B cell (primary cell): Measurements from ENCODE around the gene ECHDC1.

Source experiments
- EZH2 ChIP-seq: IDR thresholded peaks from 2 replicates; pipeline ENCODE4 v1.6.1; 2012; ENCODE audit warnings: borderline replicate concordance, low read depth, mild to moderate bottlenecking, moderate library complexity, low read length; ENCODE audit not compliant: insufficient read depth, poor library complexity, severe bottlenecking
- TF ChIP-seq, protein P1 (sequence below): fragments of 200-600 bp; IDR thresholded peaks from one replicate; pipeline ENCODE4 v1.8.0; 2022; ENCODE audit warnings: antibody characterized with exemption, mild to moderate bottlenecking

DNA sequence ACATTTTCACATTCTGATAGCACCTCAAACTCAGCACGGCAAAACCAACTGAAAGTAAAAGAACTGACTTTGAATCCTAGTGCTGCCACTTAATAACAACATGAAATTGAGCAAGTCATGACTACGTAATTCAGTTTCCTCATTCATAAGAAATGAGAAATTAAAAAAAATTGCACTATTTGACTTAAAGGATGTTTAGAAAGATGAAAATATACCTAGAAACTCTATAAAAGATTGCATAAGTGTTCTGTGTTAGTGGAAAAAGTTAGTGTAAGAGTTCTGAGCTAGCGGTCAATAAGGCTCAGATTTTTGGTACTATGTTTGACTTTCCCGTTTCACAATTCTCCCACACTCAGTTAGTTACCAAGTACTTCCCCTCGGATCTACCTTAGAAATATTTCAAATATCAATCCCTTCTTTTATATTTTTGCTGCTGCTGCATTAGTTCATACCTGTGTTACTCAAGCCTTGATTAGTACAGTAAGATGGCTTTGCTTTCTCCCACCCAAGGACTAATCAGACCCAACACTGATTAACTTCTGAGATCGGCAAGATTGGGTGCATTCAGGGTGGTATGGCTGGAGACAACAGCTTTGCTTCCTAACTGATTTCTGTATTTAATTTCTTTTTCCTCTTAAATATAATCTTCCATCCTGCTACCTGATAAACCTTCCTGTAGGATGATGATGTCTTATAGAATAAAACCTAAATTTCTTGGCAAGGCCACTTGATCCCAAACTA, 25.9 kb downstream of the ECHDC1 start:
- TF ChIP-seq, protein P1, sequence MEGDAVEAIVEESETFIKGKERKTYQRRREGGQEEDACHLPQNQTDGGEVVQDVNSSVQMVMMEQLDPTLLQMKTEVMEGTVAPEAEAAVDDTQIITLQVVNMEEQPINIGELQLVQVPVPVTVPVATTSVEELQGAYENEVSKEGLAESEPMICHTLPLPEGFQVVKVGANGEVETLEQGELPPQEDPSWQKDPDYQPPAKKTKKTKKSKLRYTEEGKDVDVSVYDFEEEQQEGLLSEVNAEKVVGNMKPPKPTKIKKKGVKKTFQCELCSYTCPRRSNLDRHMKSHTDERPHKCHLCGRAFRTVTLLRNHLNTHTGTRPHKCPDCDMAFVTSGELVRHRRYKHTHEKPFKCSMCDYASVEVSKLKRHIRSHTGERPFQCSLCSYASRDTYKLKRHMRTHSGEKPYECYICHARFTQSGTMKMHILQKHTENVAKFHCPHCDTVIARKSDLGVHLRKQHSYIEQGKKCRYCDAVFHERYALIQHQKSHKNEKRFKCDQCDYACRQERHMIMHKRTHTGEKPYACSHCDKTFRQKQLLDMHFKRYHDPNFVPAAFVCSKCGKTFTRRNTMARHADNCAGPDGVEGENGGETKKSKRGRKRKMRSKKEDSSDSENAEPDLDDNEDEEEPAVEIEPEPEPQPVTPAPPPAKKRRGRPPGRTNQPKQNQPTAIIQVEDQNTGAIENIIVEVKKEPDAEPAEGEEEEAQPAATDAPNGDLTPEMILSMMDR = no peak
- no peak for TF ChIP-seq EZH2
